Activated CD4-positive, alpha-beta T cell treated with anti-CD3 and anti-CD28 coated beads, Interleukin-2, amount 50 U/mL, for 1 hour (primary cell): Measurements from ENCODE around the gene CCDC158.
"Not testable (repeated sequence)": the region's sequence is repeated elsewhere in the genome, so short reads cannot be mapped to it uniquely, and the experiment has no call there.

Experiments used
- DNase-seq: peaks from one replicate; pipeline ENCODE4 v3.0.0-alpha.2; 2020

The CCDC158 gene

GRCh38 chr4:76306882-76307659 is 113.9 kb downstream of the CCDC158 start:
- peak; percentile 8 for DNase-seq

GRCh38 chr4:76305971-76306881 is 114.7 kb downstream of the CCDC158 start, which contains the start of gene STBD1:
Gene STBD1 (plus strand): TSS chr4:76306733. CDS start chr4:76306770, 37 bp downstream.
- peak; percentile 7 for DNase-seq

- no peak for DNase-seq
Measured at GRCh38 chr4:76305033-76305687, 115.8 kb downstream of the CCDC158 start.

GRCh38 chr4:76302826-76303438 is 118.0 kb downstream of the CCDC158 start:
- DNase-seq, result no peak

GRCh38 chr4:76301775-76302162 is 119.2 kb downstream of the CCDC158 start:
- DNase-seq, result no peak

- no peak for DNase-seq
Measured at GRCh38 chr4:76301068-76301774, 119.7 kb downstream of the CCDC158 start.

- DNase-seq, result no peak
Measured at GRCh38 chr4:76300012-76300411, 120.9 kb downstream of the CCDC158 start.

GRCh38 chr4:76298227-76298626 is 122.7 kb downstream of the CCDC158 start:
- DNase-seq, result no peak

GRCh38 chr4:76296286-76296820 is 124.6 kb downstream of the CCDC158 start:
- DNase-seq, result no peak

GRCh38 chr4:76293772-76294171 is 127.2 kb downstream of the CCDC158 start:
- DNase-seq, result no peak

GRCh38 chr4:76292730-76293129 is 128.2 kb downstream of the CCDC158 start:
- DNase-seq, result no peak

GRCh38 chr4:76287811-76288210 is 133.1 kb downstream of the CCDC158 start:
- not testable (repeated sequence) for DNase-seq

GRCh38 chr4:76283900-76284299 is 137.0 kb downstream of the CCDC158 start:
- no peak for DNase-seq

- no peak for DNase-seq
Measured at GRCh38 chr4:76282941-76283689, 137.8 kb downstream of the CCDC158 start.

- not testable (repeated sequence) for DNase-seq
Measured at GRCh38 chr4:76281594-76281993, 139.3 kb downstream of the CCDC158 start.

GRCh38 chr4:76280488-76281441 is 140.2 kb downstream of the CCDC158 start:
- DNase-seq, result no peak

- no peak for DNase-seq
Measured at GRCh38 chr4:76279462-76279861, 141.5 kb downstream of the CCDC158 start.

- no peak for DNase-seq
Measured at GRCh38 chr4:76278583-76278982, 142.4 kb downstream of the CCDC158 start.

- no peak for DNase-seq
Measured at GRCh38 chr4:76277667-76278066, 143.3 kb downstream of the CCDC158 start.

- DNase-seq, result no peak
Measured at GRCh38 chr4:76276813-76277212, 144.1 kb downstream of the CCDC158 start.
